ENCODE results near the gene BCL2.

BCL2 gene

DNA sequence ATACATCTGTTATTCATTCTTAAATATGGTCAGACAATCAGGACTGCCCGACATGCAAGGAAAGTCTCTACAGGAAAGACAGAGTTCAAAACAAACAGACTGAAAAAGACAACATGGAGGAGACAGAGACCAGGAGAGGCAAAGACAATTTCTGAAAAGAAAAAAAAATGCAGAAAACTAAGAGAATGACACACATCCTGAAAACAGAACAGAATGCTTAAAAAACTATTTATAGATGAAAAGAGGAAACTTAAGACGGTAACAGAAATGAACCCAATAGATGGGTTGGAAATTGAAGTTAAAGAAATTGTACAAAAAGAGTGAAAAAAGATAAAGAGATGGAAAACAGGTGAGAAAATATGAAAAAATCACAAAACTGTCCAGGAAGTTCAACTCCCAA, 95.7 kb downstream of the BCL2 start:
- Histone ChIP-seq H3K9me3 (ENCODE audit: insufficient read depth, low read length, severe bottlenecking) (no peaks in the 10 kb centered on the region), H3K4me2 (ENCODE audit: insufficient read depth, low read length) (no peak overlapping the region), H3K79me2 (ENCODE audit: insufficient read depth, low read length) (peaks cover 95% of the 10 kb centered on the region), H4K20me1 (ENCODE audit: insufficient read depth, low read length) (no peaks in the 10 kb centered on the region), H3K27me3 (ENCODE audit: insufficient read depth, low read length, poor library complexity) (no peaks in the 10 kb centered on the region), H3K4me1 (ENCODE audit: insufficient read depth, low read length) (0 out of 2 replicates have a peak, but pooled peaks cover 3% of the 10 kb centered on the region), H3K27ac (ENCODE audit: low read length) (no peak overlapping the region; the same call in 1 of the 2 replicates), H3K4me3 (ENCODE audit: low read depth in 1 of 2, low read length in 2 of 2) (no peak overlapping the region), H3K36me3 (ENCODE audit: insufficient read depth, low read length) (peaks cover 11% of the 10 kb centered on the region), H2AFZ (ENCODE audit: low read depth, low read length) (no peak overlapping the region), H3K9ac (ENCODE audit: low read depth, low read length) (no peak overlapping the region)
- ATAC-seq (ENCODE audit: insufficient read depth, low read depth) = no peak
- DNase-seq = no peak
- TF ChIP-seq EZH2 (IDR thresholded peaks at IDR 0.05; ENCODE audit: borderline replicate concordance, low read depth, low read length, severe bottlenecking) = no peak
- TF ChIP-seq, protein P1, sequence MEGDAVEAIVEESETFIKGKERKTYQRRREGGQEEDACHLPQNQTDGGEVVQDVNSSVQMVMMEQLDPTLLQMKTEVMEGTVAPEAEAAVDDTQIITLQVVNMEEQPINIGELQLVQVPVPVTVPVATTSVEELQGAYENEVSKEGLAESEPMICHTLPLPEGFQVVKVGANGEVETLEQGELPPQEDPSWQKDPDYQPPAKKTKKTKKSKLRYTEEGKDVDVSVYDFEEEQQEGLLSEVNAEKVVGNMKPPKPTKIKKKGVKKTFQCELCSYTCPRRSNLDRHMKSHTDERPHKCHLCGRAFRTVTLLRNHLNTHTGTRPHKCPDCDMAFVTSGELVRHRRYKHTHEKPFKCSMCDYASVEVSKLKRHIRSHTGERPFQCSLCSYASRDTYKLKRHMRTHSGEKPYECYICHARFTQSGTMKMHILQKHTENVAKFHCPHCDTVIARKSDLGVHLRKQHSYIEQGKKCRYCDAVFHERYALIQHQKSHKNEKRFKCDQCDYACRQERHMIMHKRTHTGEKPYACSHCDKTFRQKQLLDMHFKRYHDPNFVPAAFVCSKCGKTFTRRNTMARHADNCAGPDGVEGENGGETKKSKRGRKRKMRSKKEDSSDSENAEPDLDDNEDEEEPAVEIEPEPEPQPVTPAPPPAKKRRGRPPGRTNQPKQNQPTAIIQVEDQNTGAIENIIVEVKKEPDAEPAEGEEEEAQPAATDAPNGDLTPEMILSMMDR (IDR thresholded peaks at IDR 0.05; ENCODE audit: borderline replicate concordance, extremely low read depth, low read length, poor library complexity, severe bottlenecking) = no peak

DNA sequence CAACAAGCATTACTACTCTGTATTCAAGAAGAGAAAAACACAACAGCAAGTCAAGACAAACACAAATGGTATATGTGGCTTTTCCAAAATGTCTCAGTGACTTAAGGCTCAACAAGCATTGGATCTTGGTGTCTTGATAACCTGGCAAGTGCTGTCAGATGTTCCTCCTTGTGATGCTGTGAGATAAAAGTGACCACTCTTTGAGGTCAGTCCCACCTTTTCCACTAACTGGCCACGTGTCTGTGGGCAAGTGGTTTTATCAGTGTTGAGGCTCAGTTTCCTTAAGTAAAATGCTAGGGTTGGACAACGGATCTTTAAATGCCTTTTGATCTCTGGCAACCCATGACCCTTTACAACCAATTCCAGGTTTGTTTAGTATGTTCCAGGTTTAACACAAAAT, 98.7 kb downstream of the BCL2 start:
- Histone ChIP-seq H3K27ac (ENCODE audit: low read length) (no peak overlapping the region), H3K9ac (ENCODE audit: low read depth, low read length) (no peak overlapping the region), H3K4me2 (ENCODE audit: insufficient read depth, low read length) (no peak overlapping the region), H3K4me3 (ENCODE audit: low read depth in 1 of 2, low read length in 2 of 2) (no peak overlapping the region), H3K4me1 (ENCODE audit: insufficient read depth, low read length) (peaks cover 31% of the 10 kb centered on the region), H3K36me3 (ENCODE audit: insufficient read depth, low read length) (peaks cover 12% of the 10 kb centered on the region), H2AFZ (ENCODE audit: low read depth, low read length) (no peak overlapping the region), H4K20me1 (ENCODE audit: insufficient read depth, low read length) (no peaks in the 10 kb centered on the region), H3K79me2 (ENCODE audit: insufficient read depth, low read length) (peaks cover 93% of the 10 kb centered on the region), H3K27me3 (ENCODE audit: insufficient read depth, low read length, poor library complexity) (no peaks in the 10 kb centered on the region), H3K9me3 (ENCODE audit: insufficient read depth, low read length, severe bottlenecking) (no peaks in the 10 kb centered on the region)
- no peak for ATAC-seq (ENCODE audit: insufficient read depth, low read depth)
- TF ChIP-seq EZH2 (IDR thresholded peaks at IDR 0.05; ENCODE audit: borderline replicate concordance, low read depth, low read length, severe bottlenecking) = no peak
- TF ChIP-seq, protein P1 (IDR thresholded peaks at IDR 0.05; ENCODE audit: borderline replicate concordance, extremely low read depth, low read length, poor library complexity, severe bottlenecking) = no peak
- no peak for DNase-seq

DNA sequence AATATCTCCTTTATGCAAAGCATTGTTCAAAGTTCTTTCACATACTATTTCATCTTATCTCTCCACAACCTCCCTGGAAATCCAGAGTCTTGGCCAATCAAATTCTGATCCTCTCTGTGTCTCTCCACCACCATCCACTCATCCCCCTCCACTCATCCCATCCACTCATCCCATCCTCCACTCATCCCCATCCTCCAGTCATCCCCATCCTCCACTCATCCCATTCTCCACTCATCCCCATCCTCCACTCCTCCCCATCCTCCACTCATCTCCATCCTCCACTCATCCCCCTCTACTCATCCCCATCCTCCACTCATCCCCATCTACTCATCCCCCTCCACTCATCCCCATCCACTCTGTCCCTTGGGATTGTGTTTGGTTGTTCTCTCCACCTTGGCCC, 101.1 kb downstream of the BCL2 start:
- Histone ChIP-seq H2AFZ (ENCODE audit: low read depth, low read length) (no peak overlapping the region), H3K9ac (ENCODE audit: low read depth, low read length) (no peak overlapping the region), H3K79me2 (ENCODE audit: insufficient read depth, low read length) (peaks cover 94% of the 10 kb centered on the region), H3K27ac (ENCODE audit: low read length) (peak overlapping the region; percentile 88), H3K4me1 (ENCODE audit: insufficient read depth, low read length) (peaks cover 53% of the 10 kb centered on the region), H3K4me3 (ENCODE audit: low read depth in 1 of 2, low read length in 2 of 2) (0 out of 4 replicates have a peak overlapping the region, but pooled peaks of 1 of the 2 experiments have one; percentile 47), H3K9me3 (ENCODE audit: insufficient read depth, low read length, severe bottlenecking) (no peaks in the 10 kb centered on the region), H4K20me1 (ENCODE audit: insufficient read depth, low read length) (no peaks in the 10 kb centered on the region), H3K36me3 (ENCODE audit: insufficient read depth, low read length) (0 out of 2 replicates have a peak, but pooled peaks cover 7% of the 10 kb centered on the region), H3K4me2 (ENCODE audit: insufficient read depth, low read length) (peak overlapping the region; percentile 70), H3K27me3 (ENCODE audit: insufficient read depth, low read length, poor library complexity) (no peaks in the 10 kb centered on the region)
- DNase-seq (no peak), ATAC-seq (ENCODE audit: insufficient read depth, low read depth) (no peak)
- no peak for TF ChIP-seq EZH2 (IDR thresholded peaks at IDR 0.05; ENCODE audit: borderline replicate concordance, low read depth, low read length, severe bottlenecking)
- TF ChIP-seq, protein P1 (IDR thresholded peaks at IDR 0.05; ENCODE audit: borderline replicate concordance, extremely low read depth, low read length, poor library complexity, severe bottlenecking) = no peak
